ENCODE measurements around the gene GMIP.

GMIP gene

DNA sequence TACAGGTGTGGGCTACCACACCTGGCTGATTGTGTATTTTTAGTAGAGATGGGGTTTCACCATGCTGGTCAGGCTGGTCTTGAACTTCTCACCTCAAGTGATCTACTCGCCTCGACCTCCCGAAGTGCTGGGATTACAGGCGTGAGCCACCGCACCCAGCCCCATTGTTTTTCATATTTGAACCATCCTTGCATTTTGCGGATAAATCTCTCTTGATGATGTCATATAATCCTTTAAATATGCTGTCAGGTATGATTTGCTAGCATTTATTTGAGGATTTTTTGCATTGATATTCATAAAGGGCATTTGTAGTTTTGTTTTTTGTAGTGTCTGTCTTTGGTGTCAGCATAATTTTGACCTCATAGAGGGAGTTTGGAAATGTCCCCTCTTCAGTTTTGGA is 30.9 kb upstream of the GMIP start:
- Histone ChIP-seq H3K23ac (ENCODE audit: low read depth, low read length, poor library complexity) (no peak overlapping the region), H4K8ac (ENCODE audit: low read depth, low read length) (no peak overlapping the region), H2BK120ac (ENCODE audit: low read depth, low read length) (no peak overlapping the region), H2BK5ac (ENCODE audit: low read length) (no peak overlapping the region), H3K14ac (ENCODE audit: low read length) (no peak overlapping the region), H3K27ac (replicated peaks; ENCODE audit: low read length) (no peak overlapping the region), H2AFZ (ENCODE audit: low read length) (no peak overlapping the region), H4K91ac (ENCODE audit: low read depth, low read length, poor library complexity) (no peak overlapping the region), H3K18ac (ENCODE audit: low read length) (no peak overlapping the region), H3K27me3 (ENCODE audit: control insufficient read depth in 3 of 3, insufficient read depth in 3 of 3, low read depth in 1 of 3, low read length in 3 of 3) (no peaks in the 10 kb centered on the region), H2BK15ac (ENCODE audit: low read length) (no peak overlapping the region), H2AK5ac (ENCODE audit: low read depth, low read length) (no peak overlapping the region), H3K4me1 (ENCODE audit: control insufficient read depth in 2 of 2, insufficient read depth in 1 of 2, low read depth in 1 of 2, low read length in 2 of 2) (peaks cover 0 to 2% of the 10 kb centered on the region in 2 donors), H3K9me3 (replicated peaks in 1 of 2; ENCODE audit: control insufficient read depth in 2 of 2, insufficient read depth in 1 of 2, low read depth in 1 of 2, low read length in 2 of 2) (peaks cover 9 to 92% of the 10 kb centered on the region in 2 donors), H2BK12ac (ENCODE audit: low read length) (no peak overlapping the region), H3K9ac (ENCODE audit: low read depth, low read length, poor library complexity) (no peak overlapping the region), H3K36me3 (replicated peaks in 1 of 2; ENCODE audit: control insufficient read depth in 2 of 2, insufficient read depth in 2 of 2, low read length in 2 of 2) (peaks cover 8 to 84% of the 10 kb centered on the region in 2 donors), H3K4me3 (ENCODE audit: low read length in 2 of 2) (no peak overlapping the region), H3K4me2 (ENCODE audit: insufficient read depth, low read length, poor library complexity, severe bottlenecking) (no peak overlapping the region), H3K4ac (ENCODE audit: low read length) (no peak overlapping the region), H3K79me1 (ENCODE audit: low read depth, low read length) (peaks cover 2% of the 10 kb centered on the region)
- DNase-seq (ENCODE audit: low spot score) = no peak
- WGBS, 2 donors (ENCODE audit: extremely low coverage in 2 of 2, insufficient read length in 2 of 2, insufficient replicate concordance in 1 of 2) = no CpG with 5 or more reads among the region's 6 CpGs

DNA sequence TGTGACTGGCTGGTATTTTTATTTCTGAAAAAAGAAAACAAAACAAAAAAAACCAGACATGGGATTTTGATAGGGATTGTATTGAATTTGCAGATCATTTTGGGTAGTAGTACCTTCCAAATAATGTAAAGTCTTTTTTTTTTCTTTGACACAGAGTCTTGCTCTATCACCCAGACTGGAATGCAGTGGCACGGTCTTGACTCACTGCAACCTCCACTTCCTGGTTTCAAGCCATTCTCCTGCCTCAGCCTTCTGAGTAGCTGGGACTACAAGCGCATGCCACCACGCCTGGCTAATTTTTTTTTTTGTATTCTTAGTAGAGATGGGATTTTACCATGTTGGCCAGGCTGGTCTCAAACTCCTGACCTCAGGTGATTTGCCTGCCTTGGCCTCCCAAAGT is 29.4 kb upstream of the GMIP start:
- H2BK120ac ChIP-seq (ENCODE audit: low read depth, low read length) = no peak overlapping the region
- H3K79me1 ChIP-seq (ENCODE audit: low read depth, low read length) = peaks cover 6% of the 10 kb centered on the region
- DNase-seq (ENCODE audit: low spot score) = no peak
- no peak overlapping the region for H3K4me3 ChIP-seq (ENCODE audit: low read length in 2 of 2)
- H3K4me2 ChIP-seq (ENCODE audit: insufficient read depth, low read length, poor library complexity, severe bottlenecking) = no peak overlapping the region
- H3K9ac ChIP-seq (ENCODE audit: low read depth, low read length, poor library complexity) = no peak overlapping the region
- peaks cover 4 to 78% of the 10 kb centered on the region in 2 donors for H3K9me3 ChIP-seq (replicated peaks in 1 of 2; ENCODE audit: control insufficient read depth in 2 of 2, insufficient read depth in 1 of 2, low read depth in 1 of 2, low read length in 2 of 2)
- no peak overlapping the region for H3K27ac ChIP-seq (replicated peaks; ENCODE audit: low read length)
- H2AK5ac ChIP-seq (ENCODE audit: low read depth, low read length) = no peak overlapping the region
- no peak overlapping the region for H2BK15ac ChIP-seq (ENCODE audit: low read length)
- H3K14ac ChIP-seq (ENCODE audit: low read length) = no peak overlapping the region
- no peak overlapping the region for H2AFZ ChIP-seq (ENCODE audit: low read length)
- no CpG with 5 or more reads among the region's 3 CpGs for WGBS, 2 donors (ENCODE audit: extremely low coverage in 2 of 2, insufficient read length in 2 of 2, insufficient replicate concordance in 1 of 2)
- peaks cover 3 to 6% of the 10 kb centered on the region in 2 donors for H3K4me1 ChIP-seq (ENCODE audit: control insufficient read depth in 2 of 2, insufficient read depth in 1 of 2, low read depth in 1 of 2, low read length in 2 of 2)
- no peak overlapping the region for H4K91ac ChIP-seq (ENCODE audit: low read depth, low read length, poor library complexity)
- H3K23ac ChIP-seq (ENCODE audit: low read depth, low read length, poor library complexity) = no peak overlapping the region
- peaks cover 3 to 69% of the 10 kb centered on the region in 2 donors for H3K36me3 ChIP-seq (replicated peaks in 1 of 2; ENCODE audit: control insufficient read depth in 2 of 2, insufficient read depth in 2 of 2, low read length in 2 of 2)
- H3K4ac ChIP-seq (ENCODE audit: low read length) = no peak overlapping the region
- H3K18ac ChIP-seq (ENCODE audit: low read length) = no peak overlapping the region
- H2BK5ac ChIP-seq (ENCODE audit: low read length) = no peak overlapping the region
- no peaks in the 10 kb centered on the region for H3K27me3 ChIP-seq (ENCODE audit: control insufficient read depth in 3 of 3, insufficient read depth in 3 of 3, low read depth in 1 of 3, low read length in 3 of 3)
- no peak overlapping the region for H2BK12ac ChIP-seq (ENCODE audit: low read length)
- no peak overlapping the region for H4K8ac ChIP-seq (ENCODE audit: low read depth, low read length)

- no CpG with 5 or more reads among the region's 10 CpGs for WGBS, 2 donors (ENCODE audit: extremely low coverage in 2 of 2, insufficient read length in 2 of 2, insufficient replicate concordance in 1 of 2)
- Histone ChIP-seq H4K91ac (ENCODE audit: low read depth, low read length, poor library complexity) (no peak overlapping the region), H3K27ac (replicated peaks; ENCODE audit: low read length) (no peak overlapping the region), H3K36me3 (replicated peaks in 1 of 2; ENCODE audit: control insufficient read depth in 2 of 2, insufficient read depth in 2 of 2, low read length in 2 of 2) (peaks cover 0 to 42% of the 10 kb centered on the region in 2 donors), H2AK5ac (ENCODE audit: low read depth, low read length) (peak overlapping the region; percentile 26), H3K27me3 (ENCODE audit: control insufficient read depth in 3 of 3, insufficient read depth in 3 of 3, low read depth in 1 of 3, low read length in 3 of 3) (no peaks in the 10 kb centered on the region), H3K4me1 (ENCODE audit: control insufficient read depth in 2 of 2, insufficient read depth in 1 of 2, low read depth in 1 of 2, low read length in 2 of 2) (peaks cover 3 to 6% of the 10 kb centered on the region in 2 donors), H3K23ac (ENCODE audit: low read depth, low read length, poor library complexity) (no peak overlapping the region), H3K4ac (ENCODE audit: low read length) (no peak overlapping the region), H2BK12ac (ENCODE audit: low read length) (no peak overlapping the region), H3K79me1 (ENCODE audit: low read depth, low read length) (peaks cover 6% of the 10 kb centered on the region), H2BK15ac (ENCODE audit: low read length) (no peak overlapping the region), H3K4me2 (ENCODE audit: insufficient read depth, low read length, poor library complexity, severe bottlenecking) (peak overlapping the region; percentile 67), H2BK5ac (ENCODE audit: low read length) (no peak overlapping the region), H3K14ac (ENCODE audit: low read length) (no peak overlapping the region), H3K18ac (ENCODE audit: low read length) (no peak overlapping the region), H2BK120ac (ENCODE audit: low read depth, low read length) (no peak overlapping the region), H3K4me3 (ENCODE audit: low read length in 2 of 2) (peak overlapping the region in 1 of 2 donors; percentile 97), H3K9me3 (replicated peaks in 1 of 2; ENCODE audit: control insufficient read depth in 2 of 2, insufficient read depth in 1 of 2, low read depth in 1 of 2, low read length in 2 of 2) (peaks cover 0 to 50% of the 10 kb centered on the region in 2 donors), H2AFZ (ENCODE audit: low read length) (no peak overlapping the region), H3K9ac (ENCODE audit: low read depth, low read length, poor library complexity) (no peak overlapping the region), H4K8ac (ENCODE audit: low read depth, low read length) (no peak overlapping the region)
- DNase-seq (ENCODE audit: low spot score) = no peak
These were observed 26.7 kb upstream of the GMIP start for GRCh38 chr19:19670070-19670551.

- H3K36me3 ChIP-seq (replicated peaks in 1 of 2; ENCODE audit: control insufficient read depth in 2 of 2, insufficient read depth in 2 of 2, low read length in 2 of 2) = peaks cover 0 to 26% of the 10 kb centered on the region in 2 donors
- peak within 1 kb of the TSS; percentile 97 for H3K4me3 ChIP-seq (ENCODE audit: low read length in 2 of 2)
- H2AK5ac ChIP-seq (ENCODE audit: low read depth, low read length) = no peak within 1 kb of the TSS
- no peak within 1 kb of the TSS for H3K14ac ChIP-seq (ENCODE audit: low read length)
- H4K8ac ChIP-seq (ENCODE audit: low read depth, low read length) = no peak within 1 kb of the TSS
- H4K91ac ChIP-seq (ENCODE audit: low read depth, low read length, poor library complexity) = no peak within 1 kb of the TSS
- peak within 1 kb of the TSS; percentile 87 for H2AFZ ChIP-seq (ENCODE audit: low read length)
- peak within 1 kb of the TSS; percentile 76 for H3K27ac ChIP-seq (replicated peaks; ENCODE audit: low read length)
- peak within 1 kb of the TSS; percentile 79 for H3K9ac ChIP-seq (ENCODE audit: low read depth, low read length, poor library complexity)
- H3K4me1 ChIP-seq (ENCODE audit: control insufficient read depth in 2 of 2, insufficient read depth in 1 of 2, low read depth in 1 of 2, low read length in 2 of 2) = peaks cover 3 to 6% of the 10 kb centered on the region in 2 donors
- H3K27me3 ChIP-seq (ENCODE audit: control insufficient read depth in 3 of 3, insufficient read depth in 3 of 3, low read depth in 1 of 3, low read length in 3 of 3) = no peaks in the 10 kb centered on the region
- peak within 1 kb of the TSS; percentile 73 for H3K23ac ChIP-seq (ENCODE audit: low read depth, low read length, poor library complexity)
- H2BK5ac ChIP-seq (ENCODE audit: low read length) = peak within 1 kb of the TSS; percentile 82
- DNase-seq (ENCODE audit: low spot score) = peak; percentile 89
- H3K4ac ChIP-seq (ENCODE audit: low read length) = no peak within 1 kb of the TSS
- H3K4me2 ChIP-seq (ENCODE audit: insufficient read depth, low read length, poor library complexity, severe bottlenecking) = peak within 1 kb of the TSS; percentile 67
- no peak within 1 kb of the TSS for H2BK120ac ChIP-seq (ENCODE audit: low read depth, low read length)
- peak within 1 kb of the TSS; percentile 75 for H2BK15ac ChIP-seq (ENCODE audit: low read length)
- H3K9me3 ChIP-seq (replicated peaks in 1 of 2; ENCODE audit: control insufficient read depth in 2 of 2, insufficient read depth in 1 of 2, low read depth in 1 of 2, low read length in 2 of 2) = peaks cover 0 to 34% of the 10 kb centered on the region in 2 donors
- no peak within 1 kb of the TSS for H2BK12ac ChIP-seq (ENCODE audit: low read length)
- H3K79me1 ChIP-seq (ENCODE audit: low read depth, low read length) = peaks cover 6% of the 10 kb centered on the region
- H3K18ac ChIP-seq (ENCODE audit: low read length) = peak within 1 kb of the TSS; percentile 98
- no CpG with 5 or more reads among the region's 36 CpGs for WGBS, 2 donors (ENCODE audit: extremely low coverage in 2 of 2, insufficient read length in 2 of 2, insufficient replicate concordance in 1 of 2)
These were observed 25.0 kb upstream of the GMIP start, which contains the start of gene ZNF101 for GRCh38 chr19:19668230-19669012. Gene ZNF101, plus strand, starts transcription at chr19:19668839. Its CDS starts 125 bp downstream, at chr19:19668964.

Measured in neuronal stem cell (in vitro differentiated cells).